IPS DF 4.7 (cell line): Measurements from ENCODE around the gene SPSB3.

Experiments used
- DNase-seq: peaks from one replicate; pipeline ENCODE4 v3.0.0-alpha.2; 2013; ENCODE audit warnings: low spot score; ENCODE audit errors: extremely low read depth

The SPSB3 gene

DNA sequence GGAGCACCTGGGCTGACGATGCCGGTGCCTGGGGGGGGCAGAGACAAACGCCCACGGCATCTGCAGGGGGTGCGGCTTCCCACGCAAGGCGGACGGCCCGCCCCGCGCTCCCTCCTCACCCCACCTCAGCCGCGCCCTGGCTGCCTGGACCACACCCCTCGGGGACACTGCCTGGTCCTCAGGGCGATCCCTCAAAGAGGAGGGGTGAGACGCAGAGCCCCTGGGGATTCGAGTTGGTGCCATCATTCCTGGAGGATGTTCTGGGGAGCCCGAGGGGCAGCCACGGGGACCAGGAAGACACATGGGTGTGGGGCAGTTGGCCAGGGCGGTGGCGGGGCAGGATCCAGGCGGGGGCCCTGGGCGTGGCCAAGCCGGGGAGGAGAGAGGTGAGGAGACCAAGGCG, 7.3 kb upstream of the SPSB3 start:
- DNase-seq: no peak

DNA sequence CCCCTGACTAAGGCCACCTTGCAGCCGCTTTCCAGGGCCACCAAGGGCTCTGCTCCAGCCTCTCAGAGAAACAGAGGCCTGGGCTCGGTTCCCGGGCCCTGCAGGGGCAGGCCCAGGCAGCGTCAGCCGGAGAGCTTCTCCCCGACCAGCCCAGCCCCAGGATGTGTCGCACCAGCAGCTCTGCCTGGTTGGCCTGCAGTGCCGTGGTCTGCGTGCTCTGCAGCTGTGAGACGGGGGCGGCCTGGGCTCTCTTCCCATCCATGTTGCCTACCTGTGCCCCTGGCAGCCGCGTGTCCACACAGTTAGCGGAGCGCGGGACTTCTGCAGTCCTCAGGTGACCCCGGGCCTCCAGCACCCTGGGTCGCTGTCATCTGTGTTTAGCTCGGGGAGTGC, 6.3 kb upstream of the SPSB3 start:
- no peak for DNase-seq

DNA sequence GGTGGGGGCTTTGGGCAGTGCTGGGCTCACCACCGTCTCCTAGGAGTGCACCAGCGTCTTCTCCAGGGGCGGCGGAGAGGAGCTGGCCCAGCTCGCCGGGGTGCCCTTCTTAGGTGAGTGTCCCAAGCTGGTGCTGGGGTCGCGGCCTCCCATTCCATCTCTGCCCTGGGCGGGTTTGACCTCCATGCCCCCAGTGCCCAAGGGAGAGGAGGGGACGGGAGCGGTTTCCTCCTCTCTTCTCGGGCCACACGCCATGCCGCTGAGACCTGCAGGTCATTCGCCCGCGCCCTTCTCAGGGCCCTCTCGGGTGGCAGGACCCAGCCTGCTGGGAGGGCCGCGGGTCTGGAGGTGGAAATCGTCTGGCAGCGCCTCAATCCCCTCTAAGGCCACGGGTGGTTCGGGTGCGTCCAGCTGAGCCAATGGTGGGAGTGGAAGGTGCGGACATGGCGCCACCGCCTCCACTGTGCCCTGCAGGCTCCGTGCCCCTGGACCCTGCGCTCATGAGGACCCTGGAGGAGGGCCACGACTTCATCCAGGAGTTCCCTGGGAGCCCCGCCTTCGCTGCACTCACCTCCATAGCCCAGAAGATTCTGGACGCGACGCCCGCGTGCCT, 5.8 kb upstream of the SPSB3 start:
- DNase-seq: no peak

DNA sequence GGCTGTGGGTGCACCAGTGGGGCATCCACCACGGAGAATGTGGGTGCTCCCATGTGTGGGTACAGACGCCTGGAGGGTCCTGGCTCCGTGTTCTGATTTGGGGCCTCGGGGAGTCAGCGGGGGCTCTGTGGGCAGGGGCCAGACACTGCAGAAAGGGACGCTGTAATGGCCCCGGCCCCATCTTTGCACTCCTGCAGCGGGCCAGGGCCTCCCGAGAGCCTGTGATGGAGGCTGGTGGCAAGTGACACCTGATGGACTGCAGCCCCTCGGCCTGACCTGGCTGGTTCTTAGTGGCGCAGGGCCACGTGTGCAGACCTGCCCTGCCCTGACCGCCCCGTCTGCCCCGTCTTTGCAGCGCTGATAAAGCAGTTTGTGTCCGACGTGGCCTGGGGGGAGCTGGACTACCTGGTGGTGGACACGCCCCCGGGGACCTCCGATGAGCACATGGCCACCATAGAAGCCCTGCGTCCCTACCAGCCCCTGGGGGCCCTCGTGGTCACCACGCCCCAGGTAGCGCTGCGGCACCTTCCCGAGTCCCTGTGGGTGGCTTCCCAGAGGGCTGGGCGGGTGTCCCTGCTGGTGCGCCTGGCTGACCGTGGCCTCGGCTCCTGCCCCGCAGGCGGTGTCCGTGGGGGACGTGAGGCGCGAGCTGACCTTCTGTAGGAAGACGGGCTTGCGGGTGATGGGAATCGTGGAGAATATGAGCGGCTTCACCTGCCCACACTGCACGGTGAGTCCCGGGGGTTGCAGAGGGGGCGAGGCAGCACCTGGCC, 5.1 kb upstream of the SPSB3 start:
- DNase-seq: no peak

DNA sequence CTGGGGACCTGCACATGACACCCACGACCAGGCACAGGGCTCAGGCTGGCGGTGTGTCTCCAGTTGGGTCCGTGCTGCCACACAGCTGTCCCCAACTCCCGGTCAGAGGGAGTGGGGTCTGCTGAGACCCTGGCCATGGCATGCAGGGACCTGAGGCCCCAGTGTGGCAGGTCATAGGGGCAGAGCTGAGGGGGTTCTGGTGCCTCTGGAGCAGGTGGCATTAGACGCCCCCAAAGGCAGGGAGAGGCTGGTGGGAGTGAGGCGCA, 4.6 kb upstream of the SPSB3 start:
- no peak for DNase-seq

DNA sequence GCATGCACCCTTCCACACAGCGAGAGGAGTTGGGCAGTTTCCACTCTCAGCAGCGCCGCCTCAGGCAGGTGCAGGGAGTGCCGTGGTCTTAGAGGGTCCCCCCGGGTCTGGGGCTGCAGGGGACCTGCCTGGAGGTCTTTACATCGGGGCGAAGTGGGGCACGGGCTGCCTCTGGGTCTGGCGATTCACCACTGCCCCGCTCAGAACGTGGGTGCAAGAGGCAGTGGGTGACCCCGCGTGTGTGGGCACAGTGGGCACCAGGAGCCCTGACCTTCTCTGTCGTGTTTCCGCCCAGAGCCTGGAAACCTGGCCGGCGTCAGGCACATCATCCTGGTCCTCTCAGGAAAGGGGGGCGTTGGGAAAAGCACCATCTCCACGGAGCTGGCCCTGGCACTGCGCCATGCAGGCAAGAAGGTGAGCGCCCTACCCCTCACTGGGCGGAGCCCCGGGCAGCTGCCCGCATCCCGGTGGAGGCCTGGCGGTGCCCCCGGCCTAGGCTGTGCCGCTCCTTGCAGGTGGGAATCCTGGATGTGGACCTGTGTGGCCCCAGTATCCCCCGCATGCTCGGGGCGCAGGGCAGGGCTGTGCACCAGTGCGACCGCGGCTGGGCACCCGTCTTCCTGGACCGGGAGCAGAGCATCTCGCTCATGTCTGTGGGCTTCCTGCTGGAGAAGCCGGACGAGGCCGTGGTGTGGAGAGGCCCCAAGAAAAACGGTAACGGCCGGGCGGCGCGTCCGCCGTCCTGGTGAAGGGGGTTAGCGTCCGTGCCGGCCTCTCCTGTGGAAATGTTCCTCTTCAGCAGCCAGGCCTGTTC, 4.1 kb upstream of the SPSB3 start:
- DNase-seq: no peak

DNA sequence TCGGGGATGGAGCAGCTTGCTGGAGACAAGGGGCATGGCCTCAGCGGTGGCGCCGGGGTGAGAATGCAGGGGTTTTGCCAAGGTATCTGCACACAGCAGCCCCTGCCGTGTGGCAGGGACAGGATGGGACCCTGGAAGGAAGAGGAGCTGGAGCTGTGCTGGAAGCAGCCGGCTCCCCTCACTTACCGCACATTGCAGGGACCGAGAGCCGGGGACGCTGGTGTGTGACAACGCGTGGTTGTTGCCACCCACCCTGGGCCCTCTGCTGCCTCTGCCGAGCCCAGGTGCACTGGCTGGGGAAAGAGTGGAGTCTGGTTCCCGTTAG, 3.4 kb upstream of the SPSB3 start:
- DNase-seq: no peak

DNA sequence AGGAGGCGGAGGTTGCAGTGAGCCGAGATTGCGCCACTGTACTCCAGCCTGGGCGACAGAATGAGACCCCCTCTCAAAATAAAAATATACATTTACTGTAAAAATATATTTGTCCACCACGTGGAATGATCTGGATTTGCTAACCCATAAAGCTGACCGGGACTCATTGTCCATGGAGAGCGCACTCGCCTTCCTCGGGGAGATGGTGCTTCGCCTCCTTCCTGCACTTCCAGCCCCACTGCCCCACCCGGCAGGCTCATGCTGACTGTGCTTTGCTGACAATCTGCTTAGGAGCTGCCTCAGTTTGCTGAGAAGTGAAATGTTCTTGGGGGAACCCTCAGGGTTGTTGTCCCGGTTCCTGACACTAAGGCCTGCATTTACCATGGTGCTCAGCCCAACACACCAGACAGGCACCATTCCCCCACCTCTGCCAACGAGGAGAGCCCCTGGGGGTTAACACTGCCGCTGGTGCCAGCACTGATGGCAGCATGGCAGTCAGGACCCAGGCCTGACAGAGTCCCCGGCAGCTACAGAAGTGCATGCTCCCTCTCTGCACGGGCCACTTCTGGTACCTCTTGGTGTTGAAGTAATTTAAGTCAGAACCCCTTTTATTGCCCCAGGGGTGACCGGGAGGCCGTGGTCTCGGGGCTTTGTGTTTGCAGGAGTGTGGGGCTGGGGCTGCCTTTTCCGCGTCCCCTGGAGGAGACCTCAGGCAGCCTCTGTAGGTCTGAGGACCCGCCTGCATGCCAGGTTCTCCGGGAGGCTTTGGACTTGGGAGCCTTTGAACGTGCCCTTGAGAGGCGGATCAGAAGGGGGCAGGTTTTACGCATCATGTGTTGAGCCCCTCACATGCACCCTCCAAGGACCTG, 2.8 kb upstream of the SPSB3 start:
- DNase-seq: no peak

DNA sequence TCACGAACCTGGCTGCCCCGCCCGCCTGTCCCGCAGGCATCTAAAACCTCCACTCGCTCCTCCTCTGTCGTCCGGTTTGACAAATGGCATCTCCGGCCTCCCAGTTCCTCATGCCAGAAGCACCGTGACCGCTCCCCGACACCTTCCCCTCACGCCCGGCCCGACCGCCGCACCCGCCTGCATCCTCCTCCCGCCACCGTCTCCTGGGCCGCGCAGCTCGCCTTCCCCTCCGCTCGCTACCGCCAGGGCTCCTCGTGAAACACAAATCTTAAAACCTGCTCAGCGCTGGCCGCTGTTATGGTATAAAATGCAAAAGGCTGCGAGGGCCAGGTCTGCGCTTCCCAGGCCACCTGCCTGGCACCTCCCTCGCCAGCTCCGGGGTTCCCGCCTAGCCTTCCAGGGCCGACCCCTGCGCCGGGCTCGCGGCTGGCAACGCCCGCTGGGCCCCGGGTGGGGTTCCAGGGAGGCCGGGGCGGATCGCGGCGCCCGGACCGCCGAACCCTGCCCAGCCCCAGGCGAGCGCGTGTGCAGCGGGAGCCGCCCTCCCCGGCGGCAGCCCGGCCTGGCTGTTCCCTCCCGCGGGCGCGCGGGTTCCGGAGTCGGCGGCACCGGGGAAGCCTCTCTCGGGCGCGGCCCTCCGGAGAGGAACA, 488 bp downstream of the SPSB3 start:
- no peak for DNase-seq

DNA sequence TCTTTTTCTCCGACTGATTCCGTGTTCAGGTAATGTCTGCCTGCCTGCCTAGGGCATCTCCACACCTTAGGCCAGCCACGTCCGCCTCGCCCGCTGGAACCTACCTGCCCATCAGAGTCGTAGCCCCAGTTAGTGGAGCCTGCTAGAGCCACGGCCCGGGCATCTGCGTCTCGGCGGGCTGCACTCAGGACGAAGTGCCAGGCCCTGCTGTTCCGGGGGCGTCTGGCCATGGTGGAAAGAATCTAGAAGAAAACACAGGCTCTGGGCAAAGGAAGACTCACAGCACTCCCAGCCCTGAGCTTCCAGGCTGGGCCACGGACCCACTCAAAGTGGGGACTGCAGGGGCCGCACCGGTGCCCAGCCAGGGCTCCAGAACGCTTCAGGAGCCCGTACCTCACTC, 1.1 kb downstream of the SPSB3 start:
- no peak for DNase-seq

DNA sequence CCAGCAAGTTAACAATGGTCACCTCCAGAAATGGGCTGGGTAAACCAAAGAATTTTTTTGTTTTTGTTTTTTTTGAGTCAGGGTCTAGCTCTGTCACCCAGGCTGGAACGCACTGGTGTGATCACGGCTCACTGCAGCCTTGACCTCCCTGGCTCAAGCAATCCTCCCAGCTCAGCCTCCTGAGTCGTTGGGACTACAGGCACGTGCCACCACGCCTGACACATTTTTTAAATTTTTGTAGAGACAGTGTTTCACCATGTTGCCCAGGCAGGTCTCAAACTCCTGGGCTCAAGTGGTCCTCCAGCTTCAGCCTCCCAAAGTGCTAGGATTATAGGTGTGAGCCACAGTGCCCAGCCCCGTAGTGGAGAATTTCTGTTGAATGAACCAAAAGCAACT, 1.7 kb downstream of the SPSB3 start:
- no peak for DNase-seq

DNA sequence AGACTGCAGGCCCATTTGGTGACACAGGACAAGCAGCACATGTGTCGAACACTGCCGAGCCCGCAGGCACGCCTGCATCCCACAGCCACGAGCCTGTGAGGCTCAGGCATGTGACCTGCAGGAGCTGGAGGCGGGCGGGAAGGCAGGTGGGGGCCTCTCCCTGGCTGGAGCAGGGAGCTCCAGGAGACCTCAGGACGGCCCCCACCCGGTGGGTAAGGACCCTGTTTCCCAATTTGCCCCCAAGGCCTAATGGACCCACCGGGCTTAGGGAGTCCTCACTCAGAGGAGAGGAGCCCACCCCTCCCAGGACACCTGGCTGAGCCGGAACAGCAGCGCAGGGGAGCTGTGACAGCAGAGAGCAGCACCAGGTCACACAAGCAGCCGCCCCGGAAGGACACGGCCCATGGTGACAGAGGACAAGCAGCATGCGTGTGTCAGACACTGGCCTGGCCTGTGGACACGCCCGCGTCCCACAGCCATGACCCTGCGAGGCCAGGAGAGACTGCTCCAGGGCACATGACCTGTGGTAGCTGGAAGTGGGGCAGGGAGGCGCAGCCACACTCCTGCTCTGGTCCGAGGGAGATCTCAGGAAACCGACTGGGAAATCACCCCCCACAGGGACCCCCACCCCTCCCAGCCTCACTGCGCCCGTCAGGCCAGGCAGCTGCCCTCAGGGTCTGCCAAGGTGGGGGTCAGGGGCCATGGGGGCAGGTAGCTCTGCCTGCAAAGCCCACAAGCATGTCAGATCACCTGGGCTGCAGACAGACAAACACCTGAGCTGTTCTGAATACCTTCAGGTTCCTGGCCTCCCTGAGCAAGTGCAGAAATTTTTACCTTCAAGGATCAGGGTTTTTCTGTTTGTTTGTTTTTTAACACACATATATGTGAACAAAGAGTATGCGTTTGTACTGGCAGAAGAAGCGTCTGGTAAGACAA, 2.4 kb downstream of the SPSB3 start:
- no peak for DNase-seq

DNA sequence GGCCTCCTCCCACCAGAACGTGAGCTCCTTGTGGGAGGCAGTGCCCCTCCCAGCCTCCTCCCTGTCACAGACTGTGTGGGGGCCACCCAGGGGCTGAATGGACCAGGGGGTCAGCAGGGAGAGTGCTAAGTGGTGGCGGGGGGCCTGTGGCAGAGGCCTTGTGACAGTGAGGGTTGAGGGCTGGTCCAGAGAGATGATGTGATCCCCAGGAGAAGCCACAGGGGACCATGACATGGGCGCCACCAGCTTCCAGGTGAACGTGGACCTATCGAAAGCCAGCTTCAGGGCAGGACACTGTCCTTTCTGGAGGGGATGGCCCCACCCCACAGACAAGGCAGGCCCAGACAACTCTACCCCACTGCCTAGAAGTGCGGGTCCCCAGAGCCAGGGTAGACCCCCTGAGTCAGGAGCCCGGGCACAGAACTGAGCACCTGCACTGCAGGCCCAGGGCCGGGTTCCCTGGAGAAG, 3.1 kb downstream of the SPSB3 start:
- DNase-seq: no peak

DNA sequence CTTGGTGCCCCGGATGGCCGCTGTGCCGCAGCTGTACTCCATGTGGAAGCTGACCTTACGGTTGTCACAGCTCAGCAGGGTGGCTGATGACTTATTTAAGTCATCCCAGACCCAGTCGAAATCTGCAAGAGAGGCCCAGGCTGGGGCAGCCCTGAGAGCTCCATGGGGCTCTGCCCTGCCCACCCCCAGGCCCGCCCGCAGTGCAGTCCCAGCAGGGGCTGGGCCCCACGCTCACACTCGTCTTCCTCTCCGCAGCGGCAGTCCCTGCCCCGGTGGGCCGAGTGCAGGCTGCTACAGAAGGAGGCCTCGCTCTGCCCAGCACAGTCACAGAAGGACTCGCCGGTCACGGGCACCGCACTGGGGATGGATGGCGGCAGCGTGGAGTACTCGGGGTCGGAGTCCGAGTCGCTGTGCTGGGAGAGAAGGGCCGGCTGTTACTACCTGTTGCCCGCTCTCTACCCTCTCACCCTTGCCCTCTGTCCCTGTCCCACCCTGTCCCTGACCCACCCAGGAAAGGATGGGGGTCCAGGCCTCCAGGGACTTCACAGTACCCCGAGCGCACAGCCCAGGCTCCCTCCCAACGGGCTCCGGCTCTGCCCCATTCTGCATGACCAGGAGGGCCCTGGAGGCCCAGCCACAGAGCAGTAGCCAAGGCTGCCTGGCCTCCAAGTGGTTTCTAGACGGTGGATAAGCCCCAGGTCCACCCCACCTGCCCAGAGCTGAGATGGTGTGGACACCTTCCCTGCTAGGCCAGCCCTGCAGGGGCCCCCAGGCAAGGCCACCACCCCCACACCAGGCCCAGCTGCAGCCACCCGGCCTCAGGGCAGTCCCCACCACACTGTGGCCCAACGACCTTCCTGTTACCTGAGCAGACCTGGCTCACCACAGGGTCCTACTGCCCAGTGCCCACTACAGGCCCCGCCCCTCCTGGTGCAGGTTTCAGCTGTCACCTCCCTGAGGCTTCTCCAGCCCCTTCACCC, 3.9 kb downstream of the SPSB3 start:
- no peak for DNase-seq

DNA sequence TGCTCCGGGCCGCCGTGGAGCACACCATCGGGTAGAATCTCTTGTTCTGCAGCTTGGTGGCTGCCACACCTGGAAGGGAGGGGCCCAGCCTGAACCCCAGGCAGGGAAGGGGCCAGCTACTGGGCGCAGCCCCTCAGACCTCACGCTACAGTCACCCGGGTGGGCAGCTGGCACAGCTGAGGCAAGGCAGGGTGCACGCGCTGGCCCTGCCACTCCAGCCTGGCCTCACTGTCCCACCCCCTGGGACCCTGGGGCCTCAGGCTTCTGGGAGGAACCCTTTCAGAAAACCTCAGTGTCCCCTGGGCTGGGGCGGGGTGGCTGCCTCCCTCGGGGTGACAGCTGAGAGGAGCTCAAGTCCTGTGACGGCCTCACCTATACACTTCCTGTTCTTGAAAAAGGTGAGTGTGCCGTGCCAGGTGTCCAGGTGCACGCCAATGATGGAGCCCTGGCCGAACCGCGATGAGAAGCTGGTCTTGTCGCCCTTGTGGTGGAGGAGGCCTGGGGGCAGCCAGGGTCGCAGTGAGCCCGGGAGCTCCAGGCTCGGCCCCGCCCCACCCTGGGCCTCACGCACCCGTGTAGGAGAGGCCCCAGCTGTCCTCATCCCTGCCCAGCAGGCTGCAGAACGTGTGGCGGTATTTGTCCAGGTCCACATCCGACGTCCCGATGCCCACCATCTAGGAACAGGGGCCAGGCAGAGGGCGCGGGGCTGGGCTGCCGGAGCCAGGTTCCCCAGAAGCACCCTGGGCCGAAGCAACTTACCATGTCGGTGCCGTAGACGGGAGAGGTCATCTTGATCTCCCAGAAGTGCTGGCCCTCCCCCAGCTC, 4.8 kb downstream of the SPSB3 start:
- no peak for DNase-seq

DNA sequence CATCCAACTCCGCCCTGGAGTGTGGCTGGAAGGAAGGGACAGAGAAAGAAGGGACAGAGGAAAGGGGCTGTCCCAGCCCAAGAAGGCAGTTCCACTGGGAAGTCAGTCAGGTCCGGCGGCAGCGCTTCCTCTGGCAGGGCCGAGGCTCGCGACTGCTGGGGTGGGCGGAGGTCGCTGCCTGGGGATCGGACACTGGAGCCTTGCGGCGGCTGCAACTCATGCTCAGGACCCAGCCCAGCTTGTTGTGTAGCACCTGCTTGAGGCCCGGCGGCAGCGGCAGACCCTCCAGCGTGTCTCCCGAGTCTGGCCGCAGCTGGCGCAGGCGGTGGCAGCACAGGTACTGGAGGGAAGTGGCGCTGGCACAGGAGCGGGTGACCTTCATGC, 5.4 kb downstream of the SPSB3 start:
- DNase-seq: no peak

DNA sequence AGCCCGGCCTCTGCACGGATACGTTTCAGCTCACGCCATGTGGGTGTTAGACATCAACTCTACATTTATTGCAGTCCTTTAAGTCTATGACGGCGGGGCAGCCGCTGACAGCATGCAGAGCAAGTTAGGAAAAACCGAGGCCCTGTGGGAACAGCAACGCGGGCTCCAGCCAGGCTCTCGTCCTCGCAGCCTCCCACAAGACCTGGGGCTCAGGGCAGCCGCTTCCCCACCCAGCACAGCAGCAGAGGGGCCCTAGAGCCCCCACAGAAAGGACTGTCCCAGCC, 5.8 kb downstream of the SPSB3 start:
- DNase-seq: no peak

DNA sequence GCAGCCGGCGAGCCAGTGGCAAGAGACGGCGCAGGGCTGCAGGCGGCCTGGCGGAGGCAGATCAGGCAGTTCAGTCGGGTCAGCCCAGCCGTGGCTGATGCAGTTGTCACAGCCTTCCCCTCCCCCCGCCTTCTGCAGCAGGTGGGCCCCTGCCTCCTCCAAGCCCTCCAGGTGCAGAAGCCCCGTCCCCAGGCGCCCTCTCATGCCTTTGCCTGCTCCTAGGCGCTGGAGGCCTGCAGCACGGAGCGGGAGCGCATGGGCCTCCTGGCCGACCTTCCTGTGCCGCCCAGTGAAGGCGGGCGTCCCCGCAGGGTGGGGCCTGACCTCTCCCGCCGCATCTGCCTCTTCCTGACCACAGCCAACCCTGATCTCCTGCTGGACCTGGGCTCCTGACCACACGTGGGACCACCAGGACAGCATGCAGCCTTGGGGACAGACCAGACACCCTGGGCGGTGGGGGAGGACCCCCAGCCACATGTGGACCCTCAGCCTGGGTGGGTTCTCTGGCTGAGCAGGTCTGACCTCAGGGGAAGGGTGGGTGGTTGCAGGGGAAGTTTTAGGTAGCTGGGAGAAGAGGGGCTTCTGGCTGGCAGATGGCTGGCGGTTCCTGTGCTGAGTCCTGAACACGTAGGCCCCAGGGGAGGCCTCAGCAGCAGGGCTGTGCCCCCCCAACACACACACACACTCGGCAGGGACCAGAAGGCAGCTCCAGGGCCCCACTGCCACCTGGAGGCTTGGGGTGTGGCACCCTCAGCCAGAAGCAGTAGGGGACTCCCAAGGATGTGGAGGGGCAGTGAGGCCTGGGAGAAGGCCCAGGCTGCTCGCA, 6.3 kb downstream of the SPSB3 start:
- DNase-seq: no peak
